ENCODE data around the gene OR6B3. TPM values are rescaled to one million over a fixed set of nuclear protein-coding genes. Genes with fewer than 3 reads are reported as not detected.
"Not testable (repeated sequence)": the region's sequence is repeated elsewhere in the genome, so short reads cannot be mapped to it uniquely, and the experiment has no call there.

Gene OR6B3
- total RNA-seq, 1 donor from 2014 or later = not detected

DNA sequence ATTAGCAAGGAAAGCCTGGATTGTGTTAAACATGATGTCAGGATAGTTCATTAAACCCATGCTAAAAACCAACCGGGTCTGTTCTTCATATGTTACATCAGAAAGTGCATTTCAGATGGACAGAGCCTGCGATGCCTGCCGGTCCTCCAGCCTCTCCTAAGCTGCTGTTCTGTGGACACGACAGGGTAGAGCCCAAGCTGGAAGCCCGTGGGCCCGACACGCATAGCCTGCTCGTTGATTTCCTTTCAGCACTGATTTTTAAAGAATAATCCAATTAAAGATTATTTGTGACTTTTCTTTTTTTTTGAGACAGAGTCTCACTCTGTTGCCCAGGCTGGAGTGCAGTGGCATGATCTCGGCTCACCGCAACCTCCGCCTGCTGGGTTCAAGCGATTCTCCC, 797 bp downstream of the OR6B3 start:
- Histone ChIP-seq H3K27ac (no peak overlapping the region), H3K4me3 (no peak overlapping the region), H3K27me3 (ENCODE audit: low read depth) (peaks cover 49% of the 10 kb centered on the region), H3K36me3 (no peaks in the 10 kb centered on the region), H3K9me3 (no peaks in the 10 kb centered on the region), H3K4me1 (no peaks in the 10 kb centered on the region)
- no peak for TF ChIP-seq CTCF (IDR thresholded peaks at IDR 0.05)
- intact Hi-C loops (cut with DNase I) = no loop called here
- DNase-seq = no peak
- no peak for ATAC-seq

DNA sequence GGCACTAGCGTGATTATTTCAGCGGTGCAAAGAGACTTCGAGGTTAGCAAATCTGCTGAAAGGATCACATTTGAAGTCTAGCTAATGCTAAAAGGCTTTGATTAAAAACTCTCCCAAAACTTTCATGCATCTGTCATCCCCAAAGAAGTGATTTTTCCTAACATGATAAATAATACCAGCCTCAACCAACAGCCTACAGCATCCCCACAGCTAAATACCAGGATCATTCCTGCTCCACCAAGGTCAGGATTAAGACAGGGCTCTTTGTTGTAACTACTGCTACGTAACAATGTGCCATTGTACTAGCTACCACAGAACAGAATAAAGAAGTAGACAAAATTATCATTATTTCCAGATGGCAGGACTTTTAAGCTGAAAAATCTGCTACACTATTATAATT, 1.6 kb downstream of the OR6B3 start:
- intact Hi-C loops (cut with DNase I) = no loop called here
- DNase-seq (no peak), ATAC-seq (no peak)
- no peak for TF ChIP-seq CTCF (IDR thresholded peaks at IDR 0.05)
- peaks cover 49% of the 10 kb centered on the region for H3K27me3 ChIP-seq (ENCODE audit: low read depth)
- no peaks in the 10 kb centered on the region for H3K9me3 ChIP-seq
- no peaks in the 10 kb centered on the region for H3K36me3 ChIP-seq
- no peaks in the 10 kb centered on the region for H3K4me1 ChIP-seq
- no peak overlapping the region for H3K4me3 ChIP-seq
- H3K27ac ChIP-seq = no peak overlapping the region

GRCh38 chr2:240050278-240050677, 3.0 kb downstream of the OR6B3 start:
- TF ChIP-seq CTCF (IDR thresholded peaks at IDR 0.05) = no peak

GRCh38 chr2:240048237-240048636, 5.1 kb downstream of the OR6B3 start:
- Histone ChIP-seq H3K4me1 (no peaks in the 10 kb centered on the region), H3K27ac (no peak overlapping the region), H3K9me3 (no peaks in the 10 kb centered on the region), H3K36me3 (no peaks in the 10 kb centered on the region), H3K4me3 (no peak overlapping the region), H3K27me3 (ENCODE audit: low read depth) (peaks cover 35% of the 10 kb centered on the region)
- ATAC-seq (no peak), DNase-seq (no peak)
- no peak for TF ChIP-seq CTCF (IDR thresholded peaks at IDR 0.05)
- intact Hi-C loops (cut with DNase I) = no loop called here

More at GRCh38 chr2:240050278-240050677, 3.0 kb downstream of the OR6B3 start:
- Histone ChIP-seq H3K9me3 (no peaks in the 10 kb centered on the region), H3K27me3 (ENCODE audit: low read depth) (peaks cover 41% of the 10 kb centered on the region), H3K4me1 (no peaks in the 10 kb centered on the region), H3K27ac (no peak overlapping the region), H3K4me3 (no peak overlapping the region), H3K36me3 (no peaks in the 10 kb centered on the region)
- ATAC-seq (no peak), DNase-seq (no peak)
- intact Hi-C loops (cut with DNase I) = no loop called here

GRCh38 chr2:240045098-240045497, 8.2 kb downstream of the OR6B3 start:
- intact Hi-C loops (cut with DNase I) = no loop called here
- TF ChIP-seq CTCF (IDR thresholded peaks at IDR 0.05) = no peak
- DNase-seq (no peak), ATAC-seq (no peak)
- Histone ChIP-seq H3K9me3 (no peaks in the 10 kb centered on the region), H3K4me3 (no peak overlapping the region), H3K27me3 (ENCODE audit: low read depth) (peaks cover 38% of the 10 kb centered on the region), H3K36me3 (no peaks in the 10 kb centered on the region), H3K4me1 (no peaks in the 10 kb centered on the region), H3K27ac (no peak overlapping the region)

GRCh38 chr2:240044096-240044495, 9.2 kb downstream of the OR6B3 start:
- H3K4me1 ChIP-seq; intact Hi-C loops (cut with DNase I); H3K9me3 ChIP-seq; H3K27ac ChIP-seq; H3K36me3 ChIP-seq; ATAC-seq; H3K4me3 ChIP-seq; DNase-seq: not testable (repeated sequence)
- H3K27me3 ChIP-seq (ENCODE audit: low read depth) = peaks cover 30% of the 10 kb centered on the region

Data from lower lobe of right lung (tissue), 2 donors.